Measurements from ENCODE around the gene SLC9A7. TPM values are rescaled to one million over a fixed set of nuclear protein-coding genes. Genes with fewer than 3 reads are reported as not detected.
"Not testable (repeated sequence)": the region's sequence is repeated elsewhere in the genome, so short reads cannot be mapped to it uniquely, and the experiment has no call there.

The SLC9A7 gene
- total RNA-seq, 4 donors from 2014 or later: 0.63 to 9.0 (median 2.7) TPM

DNA sequence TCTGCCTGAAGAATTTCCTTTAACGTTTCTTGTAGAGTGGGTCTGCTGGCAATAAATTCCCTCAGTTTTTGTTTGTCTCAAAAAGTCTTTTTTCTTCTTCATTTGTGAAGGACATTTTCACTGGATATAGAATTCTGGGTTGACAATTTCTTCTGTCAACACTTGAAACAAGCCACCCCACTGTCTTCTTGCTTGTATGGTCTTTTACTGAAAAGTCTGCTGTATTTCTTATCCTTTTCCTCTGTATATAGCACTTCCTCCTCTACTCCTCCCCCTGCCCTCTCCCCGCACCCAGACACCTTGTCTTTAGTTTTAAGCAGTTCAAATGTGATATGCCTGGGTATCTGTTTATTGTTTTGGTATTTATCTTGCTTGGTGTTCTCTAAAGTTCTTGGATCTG lies 23.3 kb downstream of the SLC9A7 start:
- ATAC-seq (ENCODE audit: low FRiP score) (no peak), DNase-seq (ENCODE audit: low spot score) (no peak)
- no peak for TF ChIP-seq CTCF (IDR thresholded peaks at IDR 0.05)

GRCh38 chrX:46733226-46733625 lies 25.7 kb downstream of the SLC9A7 start:
- TF ChIP-seq CTCF (IDR thresholded peaks at IDR 0.05): no peak

DNA sequence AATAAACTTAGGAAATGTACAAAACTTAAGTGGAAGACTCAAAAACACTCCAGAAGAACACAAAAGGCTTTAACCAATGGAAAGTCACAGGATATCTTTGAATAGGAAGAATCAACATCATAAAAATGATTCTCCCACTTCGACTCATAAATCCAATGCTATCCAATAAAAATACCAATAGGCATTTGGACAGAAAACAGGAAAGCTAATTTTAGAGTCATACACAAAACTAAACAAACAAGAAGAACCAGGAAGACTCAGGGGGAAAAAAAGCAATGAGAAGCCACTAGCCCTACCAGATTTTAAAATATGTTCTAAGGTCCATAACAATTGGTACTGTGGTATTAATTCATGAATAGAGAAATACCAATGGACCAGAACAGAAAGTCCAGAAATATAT lies 28.2 kb downstream of the SLC9A7 start:
- DNase-seq (ENCODE audit: low spot score) (no peak), ATAC-seq (ENCODE audit: low FRiP score) (no peak)
- no peak for TF ChIP-seq CTCF (IDR thresholded peaks at IDR 0.05)

More at GRCh38 chrX:46733226-46733625, 25.7 kb downstream of the SLC9A7 start:
- DNase-seq (ENCODE audit: low spot score) (no peak), ATAC-seq (ENCODE audit: low FRiP score) (no peak)

- TF ChIP-seq CTCF (IDR thresholded peaks at IDR 0.05): no peak
- ATAC-seq (ENCODE audit: low FRiP score): no peak
- DNase-seq (ENCODE audit: low spot score): no peak
Measured at GRCh38 chrX:46727441-46727840, 31.5 kb downstream of the SLC9A7 start.

- not testable (repeated sequence) for ATAC-seq (ENCODE audit: low FRiP score); DNase-seq (ENCODE audit: low spot score)
Measured at GRCh38 chrX:46723569-46723927, 35.4 kb downstream of the SLC9A7 start.

GRCh38 chrX:46722742-46723568 lies 36.0 kb downstream of the SLC9A7 start:
- no peak for TF ChIP-seq CTCF (IDR thresholded peaks at IDR 0.05)
- DNase-seq (ENCODE audit: low spot score): no peak
- no peak for ATAC-seq (ENCODE audit: low FRiP score)

DNA sequence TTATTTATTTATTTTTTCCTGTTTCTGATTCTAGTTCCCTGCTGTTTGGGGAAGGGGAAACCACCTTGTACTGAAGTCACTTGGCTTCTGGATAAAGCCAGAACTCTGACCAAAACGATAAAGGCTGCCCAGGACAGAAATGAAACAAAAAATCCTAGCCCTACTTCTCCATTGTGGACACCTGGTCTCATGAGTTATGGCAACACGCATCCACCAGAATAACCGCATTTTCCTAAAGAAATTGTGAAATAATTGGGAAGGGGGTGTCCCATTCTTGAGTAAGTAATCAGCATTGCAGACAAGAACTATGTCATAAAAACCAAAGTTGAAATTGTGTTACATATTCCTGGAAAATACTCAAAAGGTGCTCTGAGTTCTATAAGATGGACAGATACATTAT lies 42.1 kb downstream of the SLC9A7 start:
- ATAC-seq (ENCODE audit: low FRiP score): no peak
- TF ChIP-seq CTCF (IDR thresholded peaks at IDR 0.05): no peak
- no peak for DNase-seq (ENCODE audit: low spot score)

Measured in omental fat pad (tissue), 4 donors.